H1 (cell line): ENCODE results near the gene RIMS3. TPM values are rescaled to one million over a fixed set of nuclear protein-coding genes. Genes with fewer than 3 reads are reported as not detected.
A peak's percentile ranks its signal among the peaks of the same experiment; 100 is the strongest.

Experiments
- CTCF ChIA-PET: fragments of 300-600 bp; sonication (Branson Sonifier 250); formaldehyde crosslinking; loops from one replicate; lab custom pipeline; 2021; ENCODE audit not compliant: partially characterized antibody; lab: Charles Lee
- POLR2A ChIA-PET: fragments of 300-600 bp; sonication (Branson Sonifier 250); formaldehyde crosslinking; loops from one replicate; lab custom pipeline; 2021; ENCODE audit warnings: inconsistent platforms; ENCODE audit not compliant: partially characterized antibody; lab: Charles Lee
- DNase-seq, 2 experiments: peaks; one replicate each; pipeline versions ENCODE4 v3.0.0 to v3.0.0-alpha.2; 2010 to 2022; ENCODE audit warnings: low spot score in 2 of 2, low read depth in 1 of 2, mixed read lengths in 1 of 2
- FAIRE-seq: peaks from 2 replicates; lab custom pipeline; 2011; peaks lifted over from hg19 to GRCh38; lab: Jason Lieb, UNC
- H2AFZ ChIP-seq: 2 replicates; pipeline ENCODE4 v1.8.1; 2012; ENCODE audit warnings: low read length, inconsistent platforms
- H2AK5ac ChIP-seq: 2 replicates; pipeline ENCODE4 v1.6.1; 2013; ENCODE audit warnings: low read depth, low read length
- H2BK120ac ChIP-seq: replicated peaks from 2 replicates; pipeline ENCODE3; 2013; ENCODE audit warnings: low read depth, low read length, inconsistent platforms
- H2BK12ac ChIP-seq: 2 replicates; pipeline ENCODE4 v1.6.1; 2013; ENCODE audit warnings: low read depth, low read length
- H2BK15ac ChIP-seq: 2 replicates; pipeline ENCODE4 v1.6.1; 2013; ENCODE audit warnings: low read length
- H2BK20ac ChIP-seq: 2 replicates; pipeline ENCODE4 v1.6.1; 2013; ENCODE audit warnings: low read length
- H2BK5ac ChIP-seq: 2 replicates; pipeline ENCODE4 v1.6.1; 2013; ENCODE audit warnings: low read depth, low read length
- H3K14ac ChIP-seq: 2 replicates; pipeline ENCODE4 v1.6.1; 2013; ENCODE audit warnings: inconsistent platforms; ENCODE audit not compliant: insufficient read length
- H3K18ac ChIP-seq: 2 replicates; pipeline ENCODE4 v1.6.1; 2013; ENCODE audit warnings: low read length; ENCODE audit errors: extremely low read depth
- H3K23ac ChIP-seq: 2 replicates; pipeline ENCODE4 v1.6.1; 2013; ENCODE audit warnings: inconsistent platforms; ENCODE audit not compliant: insufficient read length
- H3K23me2 ChIP-seq: 2 replicates; pipeline ENCODE4 v1.6.1; 2013; ENCODE audit warnings: low read depth, low read length
- H3K27ac ChIP-seq: 2 replicates; pipeline ENCODE4 v1.6.1; 2011; ENCODE audit warnings: low read depth, low read length, inconsistent platforms
- H3K27me3 ChIP-seq, 4 experiments: replicated peaks in 1 of 4; 1 replicate in 1 of 4; 2 replicates in 3 of 4; pipeline versions ENCODE4 v1.6.1 to v1.8.1; 2011 to 2013; ENCODE audit warnings: low read length in 3 of 4, mild to moderate bottlenecking in 3 of 4, inconsistent platforms in 2 of 4, mixed read lengths in 2 of 4, moderate library complexity in 1 of 4; ENCODE audit not compliant: control insufficient read depth in 3 of 4, insufficient read depth in 3 of 4; ENCODE audit errors: extremely low read depth in 1 of 4
- H3K36me3 ChIP-seq, 4 experiments: 2 replicates each; pipeline versions ENCODE4 v1.6.1 to v1.8.1; 2011 to 2013; ENCODE audit warnings: mild to moderate bottlenecking in 4 of 4, low read length in 3 of 4, moderate library complexity in 2 of 4, control low read depth in 1 of 4, inconsistent platforms in 1 of 4; ENCODE audit not compliant: insufficient read depth in 4 of 4, control insufficient read depth in 2 of 4
- H3K4ac ChIP-seq: replicated peaks from 2 replicates; pipeline ENCODE3; 2013; ENCODE audit warnings: low read length, low read depth, mixed read lengths, inconsistent platforms; ENCODE audit not compliant: insufficient read length
- H3K4me1 ChIP-seq, 4 experiments: replicated peaks in 1 of 4; 1 replicate in 1 of 4; 2 replicates in 3 of 4; pipeline versions ENCODE4 v1.6.1 to v1.8.1; 2011 to 2013; ENCODE audit warnings: low read length in 3 of 4, inconsistent platforms in 2 of 4, mixed read lengths in 1 of 4; ENCODE audit not compliant: insufficient read depth in 4 of 4, control insufficient read depth in 3 of 4
- H3K4me2 ChIP-seq, 2 experiments: 2 replicates each; pipeline versions ENCODE4 v1.6.1 to v1.8.1; 2011 to 2013; ENCODE audit warnings: low read depth in 2 of 2, low read length in 2 of 2, control low read depth in 1 of 2, inconsistent platforms in 1 of 2, mild to moderate bottlenecking in 1 of 2; ENCODE audit not compliant: insufficient read depth in 1 of 2
- H3K4me3 ChIP-seq, 4 experiments: fragments of 200-600, 300-600 bp in 1 of 4; sonication (generic), shearing (Covaris generic), sonication (Bioruptor Twin) in 1 of 4; 2 replicates each; pipeline versions ENCODE4 v1.5.1 to v1.8.1; 2011 to 2016; ENCODE audit warnings: low read length in 4 of 4, low read depth in 3 of 4, control low read depth in 2 of 4, inconsistent platforms in 2 of 4, mild to moderate bottlenecking in 2 of 4, mixed read lengths in 1 of 4, moderate library complexity in 1 of 4; ENCODE audit not compliant: insufficient read depth in 2 of 4; ENCODE audit errors: extremely low read depth in 1 of 4
- H3K56ac ChIP-seq: replicated peaks from 2 replicates; pipeline ENCODE3; 2013; ENCODE audit warnings: low read depth, mild to moderate bottlenecking, mixed read lengths, low read length, inconsistent platforms; ENCODE audit not compliant: insufficient read length
- H3K79me1 ChIP-seq: 2 replicates; pipeline ENCODE4 v1.6.1; 2013; ENCODE audit warnings: low read depth, low read length, control low read depth
- H3K79me2 ChIP-seq, 2 experiments: 2 replicates each; pipeline versions ENCODE4 v1.6.1 to v1.8.1; 2012 to 2013; ENCODE audit warnings: low read length in 2 of 2, mild to moderate bottlenecking in 2 of 2, inconsistent platforms in 1 of 2; ENCODE audit not compliant: insufficient read depth in 2 of 2, control insufficient read depth in 1 of 2
- H3K9ac ChIP-seq, 4 experiments: replicated peaks in 1 of 4; 1 replicate in 1 of 4; 2 replicates in 3 of 4; pipeline versions ENCODE4 v1.6.1 to v1.8.1; 2011 to 2013; ENCODE audit warnings: low read depth in 3 of 4, low read length in 3 of 4, control low read depth in 2 of 4, mild to moderate bottlenecking in 2 of 4, moderate library complexity in 2 of 4, inconsistent platforms in 1 of 4; ENCODE audit errors: extremely low read depth in 1 of 4
- H3K9me3 ChIP-seq, 2 experiments: 2 replicates each; pipeline versions ENCODE4 v1.6.1 to v1.8.1; 2012 to 2013; ENCODE audit warnings: mild to moderate bottlenecking in 2 of 2, moderate library complexity in 2 of 2, control low read depth in 1 of 2, inconsistent platforms in 1 of 2, low read depth in 1 of 2, low read length in 1 of 2, mixed read lengths in 1 of 2; ENCODE audit not compliant: insufficient read depth in 2 of 2
- H4K20me1 ChIP-seq, 2 experiments: replicated peaks in 1 of 2; 2 replicates each; pipeline versions ENCODE3 to v1.8.1; 2011 to 2013; ENCODE audit warnings: inconsistent platforms in 2 of 2, low read length in 2 of 2, mild to moderate bottlenecking in 1 of 2; ENCODE audit not compliant: insufficient read depth in 2 of 2, control insufficient read depth in 1 of 2
- H4K5ac ChIP-seq: 2 replicates; pipeline ENCODE4 v1.6.1; 2013; ENCODE audit warnings: low read length, low read depth, mixed read lengths, inconsistent platforms; ENCODE audit not compliant: insufficient read length
- H4K8ac ChIP-seq: 2 replicates; pipeline ENCODE4 v1.8.0; 2013; ENCODE audit warnings: mild to moderate bottlenecking, moderate library complexity, low read length, inconsistent platforms; ENCODE audit not compliant: insufficient read depth; ENCODE audit errors: extremely low read depth
- H4K91ac ChIP-seq: replicated peaks from 2 replicates; pipeline ENCODE3; 2013; ENCODE audit warnings: low read length, mixed read lengths, inconsistent platforms; ENCODE audit not compliant: insufficient read length
- CEBPB ChIP-seq: IDR thresholded peaks from 2 replicates; pipeline ENCODE4 v1.6.1; 2012; ENCODE audit warnings: low read depth, low read length
- HDAC2 ChIP-seq, 2 experiments: fragments of 300-600 bp in 1 of 2; sonication (generic) in 1 of 2; IDR thresholded peaks; 2 replicates each; pipeline ENCODE4 v1.6.1; 2011 to 2012; ENCODE audit warnings: low read depth in 2 of 2, low read length in 2 of 2, mild to moderate bottlenecking in 2 of 2, moderate library complexity in 2 of 2, borderline replicate concordance in 1 of 2, inconsistent platforms in 1 of 2
- WGBS, 2 experiments: shearing (Covaris generic) in 1 of 2; methylation state at CpG; one replicate each; pipeline versions ENCODE4 v1.1.6 to v1.1.7; 2013 to 2015; ENCODE audit warnings: low lambda C conversion rate in 2 of 2, mixed read lengths in 2 of 2, inconsistent platforms in 1 of 2, low coverage in 1 of 2, missing lambda C conversion rate in 1 of 2; ENCODE audit not compliant: insufficient replicate concordance in 2 of 2, insufficient coverage in 1 of 2, insufficient read length in 1 of 2; ENCODE audit errors: extremely low coverage in 1 of 2, missing lambda C conversion rate in 1 of 2; 5-methylcytosine and 5-hydroxymethylcytosine counted together
- polyA plus RNA-seq, 7 experiments: library from polyadenylated mRNA; depleted of rRNA in 3 of 7; stranded (reverse) in 5 of 7; unstranded in 2 of 7; fragments of >200 nt in 5 of 7; fragments of 200-250 nt in 2 of 7; gene quantifications; 1 replicate in 5 of 7; 2 replicates in 1 of 7; 4 replicates in 1 of 7; pipeline versions ENCODE4 v1.2.1 to v1.2.3, GENCODE V29; 2011 to 2013; ENCODE audit warnings: missing spikeins in 2 of 7, mixed read lengths in 2 of 7
- total RNA-seq: library from RNA; stranded (reverse); fragmentation: NEBNext Ultra II Directional; extraction: Animal tissue kit (Norgen Biotek cat#: 25700); gene quantifications from 2 replicates; pipeline ENCODE4 v1.2.1, GENCODE V29; 2021
- TF ChIP-seq, protein P1 (sequence below): IDR thresholded peaks from 2 replicates; pipeline ENCODE4 v1.6.1; 2012; ENCODE audit warnings: inconsistent platforms
- TF ChIP-seq, protein P2 (sequence below): IDR thresholded peaks from 2 replicates; pipeline ENCODE4 v1.6.1; 2011; ENCODE audit warnings: low read depth, mild to moderate bottlenecking, low read length; ENCODE audit not compliant: insufficient read depth

Gene RIMS3
- total and polyA plus RNA-seq, 2 of the 8 experiments (the other 6 are each of a cell fraction or from before 2014, with no cell fraction given), result 13.3 to 20.6 TPM

DNA sequence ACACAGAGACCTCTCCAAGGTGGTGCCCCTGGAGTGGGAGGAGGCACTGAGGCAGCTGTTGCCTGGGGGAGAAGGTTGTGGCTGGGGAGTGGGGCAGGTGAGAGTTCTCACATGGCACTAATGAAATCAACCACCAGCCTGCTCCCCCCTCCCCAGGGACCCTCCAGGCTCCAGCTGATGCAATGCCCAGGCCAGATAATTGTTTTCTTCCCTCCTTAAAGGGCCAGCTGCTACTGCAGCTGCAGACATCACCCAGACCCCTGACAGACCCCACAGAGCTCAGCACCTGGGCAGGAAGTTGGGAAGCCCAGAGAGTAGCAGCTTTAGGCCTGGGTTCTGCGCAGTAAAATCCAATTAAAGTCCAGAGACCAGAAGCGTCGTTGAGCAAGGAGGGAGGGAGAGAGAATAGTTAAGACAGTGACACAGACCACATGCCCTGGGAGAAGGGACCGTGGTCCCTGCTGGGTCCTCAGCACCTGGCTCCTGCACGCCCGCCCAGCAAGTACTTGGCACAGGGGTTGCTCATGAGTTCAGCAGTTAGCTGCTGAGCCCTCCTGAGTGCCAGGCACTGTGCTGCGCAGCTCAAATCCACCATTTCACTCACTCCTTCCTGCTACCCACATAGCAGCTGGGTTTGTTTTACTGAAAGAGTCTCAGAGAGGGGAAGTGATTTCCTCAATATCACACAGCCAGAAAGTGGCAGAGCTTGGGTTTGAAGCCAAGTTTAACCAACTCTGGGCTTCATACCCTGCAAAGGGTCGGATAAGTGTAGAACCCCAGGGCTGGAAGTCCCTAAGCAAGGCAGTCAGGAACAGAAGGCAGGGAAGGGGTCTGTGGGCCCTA, 1.9 kb downstream of the RIMS3 start:
- peak overlapping the region; percentile 72 to 89; a peak in 3 of 4 replicates for H3K4me2 ChIP-seq
- no peak overlapping the region for H4K5ac ChIP-seq
- peak overlapping the region; percentile 40; the same call in 1 of the 2 replicates for H2BK20ac ChIP-seq
- H4K20me1 ChIP-seq, result peaks cover 0 to 5% of the 10 kb centered on the region in 2 experiments
- H4K8ac ChIP-seq, result no peak overlapping the region
- H3K18ac ChIP-seq, result peak overlapping the region; percentile 78
- H3K23ac ChIP-seq, result no peak overlapping the region
- H3K36me3 ChIP-seq, result no peaks in the 10 kb centered on the region
- CTCF ChIA-PET, result interaction anchor here (0.6 to 37.5 kb wide), 11 partner anchors 8 to 187 kb away, joined by 3 to 684 read pairs (median 4); no protein-coding TSS in a partner anchor
- no peaks in the 10 kb centered on the region for H3K9me3 ChIP-seq
- DNase-seq, result no peak
- no peaks in the 10 kb centered on the region; a peak in 1 of 4 replicates for H3K79me2 ChIP-seq
- no peak overlapping the region for H2BK120ac ChIP-seq
- peak overlapping the region in 1 of 4 experiments; percentile 86; a peak in 1 of 8 replicates for H3K4me3 ChIP-seq
- TF ChIP-seq CEBPB (peak; percentile 79), HDAC2 (IDR thresholded peaks at IDR 0.05; ENCODE audit: borderline replicate concordance in 1 of 2, low read depth in 2 of 2, low read length in 2 of 2) (no peak)
- TF ChIP-seq, protein P1, sequence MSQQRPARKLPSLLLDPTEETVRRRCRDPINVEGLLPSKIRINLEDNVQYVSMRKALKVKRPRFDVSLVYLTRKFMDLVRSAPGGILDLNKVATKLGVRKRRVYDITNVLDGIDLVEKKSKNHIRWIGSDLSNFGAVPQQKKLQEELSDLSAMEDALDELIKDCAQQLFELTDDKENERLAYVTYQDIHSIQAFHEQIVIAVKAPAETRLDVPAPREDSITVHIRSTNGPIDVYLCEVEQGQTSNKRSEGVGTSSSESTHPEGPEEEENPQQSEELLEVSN, result 0 out of 2 replicates have a peak, but pooled peaks have one; percentile 29
- TF ChIP-seq, protein P2, sequence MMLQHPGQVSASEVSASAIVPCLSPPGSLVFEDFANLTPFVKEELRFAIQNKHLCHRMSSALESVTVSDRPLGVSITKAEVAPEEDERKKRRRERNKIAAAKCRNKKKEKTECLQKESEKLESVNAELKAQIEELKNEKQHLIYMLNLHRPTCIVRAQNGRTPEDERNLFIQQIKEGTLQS, result no peak
- TF ChIP-seq, all 59 proteins: peak for 2
- no peak for FAIRE-seq
- peak overlapping the region; percentile 72; the same call in 1 of the 2 replicates for H2AK5ac ChIP-seq
- H3K79me1 ChIP-seq, result peaks cover 9% of the 10 kb centered on the region; the same call in 1 of the 2 replicates
- H3K56ac ChIP-seq, result no peak overlapping the region
- peaks cover 0 to 28% (median 15%) of the 10 kb centered on the region in 4 experiments; a peak in 6 of 7 replicates for H3K4me1 ChIP-seq
- peak overlapping the region; percentile 59 for H4K91ac ChIP-seq
- H2BK12ac ChIP-seq, result peak overlapping the region; percentile 96
- no peaks in the 10 kb centered on the region; a peak in 1 of 7 replicates for H3K27me3 ChIP-seq
- H3K23me2 ChIP-seq, result peaks cover 10% of the 10 kb centered on the region; the same call in 1 of the 2 replicates
- no peak overlapping the region for H3K14ac ChIP-seq
- H3K9ac ChIP-seq, result no peak overlapping the region; a peak in 1 of 7 replicates
- WGBS, 2 experiments, result 83% methylated on average over 8 of the region's 8 CpGs; no CpG with 5 or more reads in 1 of the 2 experiments
- H2AFZ ChIP-seq, result no peak overlapping the region
- H2BK5ac ChIP-seq, result peak overlapping the region; percentile 82
- POLR2A ChIA-PET, result interaction anchor here (1.0 to 6.0 kb wide), 9 partner anchors 9 to 80 kb away, joined by 3 to 63 read pairs (median 3); partner anchors contain the start of gene NFYC
- H2BK15ac ChIP-seq, result peak overlapping the region; percentile 92; the same call in 1 of the 2 replicates
- H3K4ac ChIP-seq, result no peak overlapping the region
- H3K27ac ChIP-seq, result no peak overlapping the region
